HG03520 (cell line): Measurements from ENCODE around the gene FBL.
"Not testable (repeated sequence)": the region's sequence is repeated elsewhere in the genome, so short reads cannot be mapped to it uniquely, and the experiment has no call there.

Source experiments
- ATAC-seq: cut with Tn5 transposase; IDR thresholded peaks from one replicate; pipeline ENCODE4 v1.9.1; 2021; ENCODE audit warnings: mild to moderate bottlenecking, moderate library complexity; ENCODE audit not compliant: unreplicated experiment

The FBL gene

GRCh38 chr19:39845933-39846677 is at the start of gene FBL:
FBL (minus strand) TSS chr19:39846379; CDS start chr19:39846300, 79 bp downstream.
- ATAC-seq, result peak; percentile 74

GRCh38 chr19:39895096-39895495 is 48.9 kb upstream of the FBL start:
- not testable (repeated sequence) for ATAC-seq

DNA sequence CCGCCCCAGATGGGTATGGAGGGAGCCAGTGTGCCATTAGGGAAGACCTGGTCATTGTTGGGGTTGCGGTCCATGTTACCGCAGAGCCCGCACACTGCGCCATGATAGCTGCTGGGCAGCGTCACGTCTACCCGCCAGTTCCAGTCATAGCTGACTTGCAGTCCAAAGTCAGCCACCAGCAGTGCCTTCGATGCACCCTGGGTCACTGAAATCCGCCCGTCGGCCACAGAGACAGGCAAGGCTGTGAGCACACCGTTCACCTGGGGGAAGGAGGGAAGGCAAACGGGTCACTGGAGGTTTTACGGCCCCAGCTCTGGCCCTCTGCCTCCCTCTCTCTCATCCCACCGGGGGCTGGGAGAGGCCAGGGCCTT is 48.0 kb upstream of the FBL start:
- ATAC-seq, result not testable (repeated sequence)

- not testable (repeated sequence) for ATAC-seq
Observed at GRCh38 chr19:39893366-39894235, 47.4 kb upstream of the FBL start.

DNA sequence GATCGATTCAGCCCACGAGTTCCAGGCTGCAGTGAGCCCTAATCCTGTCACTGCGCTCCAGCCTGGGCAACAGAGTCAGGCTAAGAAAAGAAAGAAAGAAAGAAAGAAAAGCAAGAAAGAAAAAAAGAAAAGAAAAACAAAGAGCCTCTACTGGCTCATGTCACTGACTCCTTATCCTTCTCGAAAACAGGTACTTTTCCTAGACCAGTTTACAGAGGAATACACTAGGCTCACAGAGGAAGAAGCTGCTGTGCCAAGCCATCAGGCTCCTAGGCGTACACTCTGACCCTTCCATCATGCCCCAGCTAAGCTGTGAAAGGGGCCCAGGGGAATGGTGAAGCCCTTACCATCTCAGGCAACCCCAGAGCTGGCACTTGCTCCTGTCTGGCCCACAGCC is 46.3 kb upstream of the FBL start:
- ATAC-seq, result not testable (repeated sequence)

GRCh38 chr19:39891660-39892505 is 45.7 kb upstream of the FBL start:
- ATAC-seq, result not testable (repeated sequence)

- no peak for ATAC-seq
Observed at GRCh38 chr19:39890755-39891551, 44.8 kb upstream of the FBL start.

DNA sequence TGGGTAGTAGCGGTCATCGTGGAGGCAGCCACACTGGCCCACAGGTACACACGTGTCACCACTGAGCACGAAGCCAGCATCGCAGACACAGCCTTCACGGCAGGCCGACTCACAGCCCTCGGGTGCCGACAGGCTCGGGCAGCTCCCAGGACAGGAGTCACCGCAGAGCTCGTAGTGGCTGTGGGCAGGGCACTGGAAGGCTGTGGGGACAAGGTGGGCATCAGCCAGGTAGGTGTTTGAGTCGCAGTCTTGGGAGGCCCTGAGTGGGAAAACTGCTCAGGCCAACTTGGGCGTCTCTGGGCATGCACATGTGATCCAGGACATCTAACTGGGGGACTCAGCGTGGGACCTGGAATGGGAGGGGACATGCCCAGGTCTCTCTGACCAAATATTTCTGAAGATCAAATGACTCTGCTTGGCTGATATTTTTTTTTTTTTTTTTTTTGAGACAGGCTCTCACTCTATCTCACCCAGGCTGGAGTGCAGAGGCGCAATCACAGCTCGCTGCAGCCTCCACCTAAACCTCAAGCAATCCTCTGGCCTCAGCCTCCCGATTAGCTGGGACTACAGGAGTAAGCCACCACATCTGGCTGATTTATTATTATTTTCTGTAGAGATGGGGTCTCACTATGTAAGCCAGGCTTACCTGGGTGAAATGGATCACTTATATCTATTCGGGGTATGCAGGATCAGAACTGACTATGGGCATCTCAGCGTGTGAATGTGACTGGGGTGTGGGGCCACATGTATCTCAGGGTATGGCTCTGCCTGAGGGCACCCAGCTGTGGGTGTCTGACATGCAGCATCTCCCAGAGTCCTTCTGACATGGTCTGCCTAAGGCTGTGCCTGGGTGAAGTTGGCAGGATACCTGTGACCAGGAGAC is 43.9 kb upstream of the FBL start:
- ATAC-seq, result not testable (repeated sequence)

GRCh38 chr19:39887456-39887951 is 41.3 kb upstream of the FBL start:
- ATAC-seq, result not testable (repeated sequence)

- ATAC-seq, result not testable (repeated sequence)
Observed at GRCh38 chr19:39885821-39886554, 39.8 kb upstream of the FBL start.

DNA sequence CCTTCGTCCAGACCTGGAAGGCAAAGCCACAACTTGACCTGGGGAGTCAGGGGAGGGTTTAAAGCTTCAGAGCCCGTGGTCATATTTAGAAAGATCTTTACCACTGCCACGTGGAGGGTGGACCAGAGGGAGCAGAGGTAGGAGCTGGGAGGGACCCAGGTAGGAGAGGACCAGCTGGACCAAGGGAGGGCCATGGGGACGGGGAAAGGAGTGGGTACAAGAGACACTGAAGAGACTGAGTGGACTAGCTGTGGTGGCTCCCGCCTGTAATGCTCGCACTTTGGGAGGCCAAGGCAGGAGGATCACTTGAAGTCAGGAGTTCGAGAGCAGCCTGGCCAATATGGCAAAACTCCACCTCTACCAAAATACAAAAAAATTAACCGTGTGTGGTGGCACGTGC is 38.5 kb upstream of the FBL start:
- not testable (repeated sequence) for ATAC-seq

DNA sequence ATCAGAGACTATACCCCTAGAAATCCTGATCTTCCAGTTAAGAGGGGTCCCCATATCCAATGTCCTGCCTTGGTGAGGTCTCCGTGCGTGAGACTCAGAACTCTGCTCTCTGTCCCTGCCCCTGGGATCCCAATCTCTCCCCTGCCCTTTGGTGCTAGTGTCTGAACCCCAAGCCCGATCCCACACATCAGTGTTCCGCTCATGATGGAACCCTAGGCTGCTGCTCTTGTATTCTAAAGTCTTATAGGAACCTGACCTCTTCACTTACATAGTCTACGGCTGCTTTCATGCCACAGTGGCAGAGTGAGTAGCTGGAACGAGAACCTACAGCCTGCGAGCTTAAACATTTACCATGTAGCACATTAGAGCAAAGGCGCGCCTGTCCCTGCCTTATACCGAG is 36.5 kb upstream of the FBL start:
- ATAC-seq, result not testable (repeated sequence)

- ATAC-seq, result not testable (repeated sequence)
Observed at GRCh38 chr19:39881495-39882110, 35.4 kb upstream of the FBL start.

- ATAC-seq, result not testable (repeated sequence)
Observed at GRCh38 chr19:39880241-39880640, 34.1 kb upstream of the FBL start.

- ATAC-seq, result not testable (repeated sequence)
Observed at GRCh38 chr19:39879796-39880195, 33.6 kb upstream of the FBL start.

- ATAC-seq, result not testable (repeated sequence)
Observed at GRCh38 chr19:39878866-39879265, 32.7 kb upstream of the FBL start.

- ATAC-seq, result no peak
Observed at GRCh38 chr19:39878398-39878797, 32.2 kb upstream of the FBL start.

GRCh38 chr19:39877982-39878381 is 31.8 kb upstream of the FBL start:
- not testable (repeated sequence) for ATAC-seq
